ENCODE data around the gene DOCK1.

The DOCK1 gene

GRCh38 chr10:127354992-127355391 is 449.8 kb downstream of the DOCK1 start:
- DNase-seq (ENCODE audit: low spot score) = no peak

GRCh38 chr10:127356360-127356759 is 451.1 kb downstream of the DOCK1 start:
- DNase-seq (ENCODE audit: low spot score) = no peak

- no peak for DNase-seq (ENCODE audit: low spot score)
Measured at GRCh38 chr10:127357265-127357664, 452.0 kb downstream of the DOCK1 start.

- DNase-seq (ENCODE audit: low spot score) = no peak
Measured at GRCh38 chr10:127358337-127358736, 453.1 kb downstream of the DOCK1 start.

- DNase-seq (ENCODE audit: low spot score) = no peak
Measured at GRCh38 chr10:127364034-127364433, 458.8 kb downstream of the DOCK1 start.

- DNase-seq (ENCODE audit: low spot score) = no peak
Measured at GRCh38 chr10:127368101-127368500, 462.9 kb downstream of the DOCK1 start.

- no peak for DNase-seq (ENCODE audit: low spot score)
Measured at GRCh38 chr10:127368929-127369328, 463.7 kb downstream of the DOCK1 start.

GRCh38 chr10:127370601-127371000 is 465.4 kb downstream of the DOCK1 start:
- no peak for DNase-seq (ENCODE audit: low spot score)

GRCh38 chr10:127372361-127372760 is 467.1 kb downstream of the DOCK1 start:
- no peak for DNase-seq (ENCODE audit: low spot score)

GRCh38 chr10:127374074-127374680 is 468.9 kb downstream of the DOCK1 start:
- DNase-seq (ENCODE audit: low spot score) = no peak

- no peak for DNase-seq (ENCODE audit: low spot score)
Measured at GRCh38 chr10:127374901-127375300, 469.7 kb downstream of the DOCK1 start.

- no peak for DNase-seq (ENCODE audit: low spot score)
Measured at GRCh38 chr10:127375461-127375860, 470.2 kb downstream of the DOCK1 start.

- no peak for DNase-seq (ENCODE audit: low spot score)
Measured at GRCh38 chr10:127376071-127376470, 470.8 kb downstream of the DOCK1 start.

- DNase-seq (ENCODE audit: low spot score) = no peak
Measured at GRCh38 chr10:127378628-127379027, 473.4 kb downstream of the DOCK1 start.

- no peak for DNase-seq (ENCODE audit: low spot score)
Measured at GRCh38 chr10:127384532-127384931, 479.3 kb downstream of the DOCK1 start.

- DNase-seq (ENCODE audit: low spot score) = no peak
Measured at GRCh38 chr10:127385066-127385465, 479.8 kb downstream of the DOCK1 start.

- no peak for DNase-seq (ENCODE audit: low spot score)
Measured at GRCh38 chr10:127386606-127387327, 481.5 kb downstream of the DOCK1 start.

- DNase-seq (ENCODE audit: low spot score) = no peak
Measured at GRCh38 chr10:127391875-127392274, 486.6 kb downstream of the DOCK1 start.

GRCh38 chr10:127392351-127393235 is 487.4 kb downstream of the DOCK1 start:
- no peak for DNase-seq (ENCODE audit: low spot score)

- DNase-seq (ENCODE audit: low spot score) = no peak
Measured at GRCh38 chr10:127398140-127398970, 493.1 kb downstream of the DOCK1 start.

- no peak for DNase-seq (ENCODE audit: low spot score)
Measured at GRCh38 chr10:127398971-127399365, 493.7 kb downstream of the DOCK1 start.

- no peak for DNase-seq (ENCODE audit: low spot score)
Measured at GRCh38 chr10:127399668-127400067, 494.4 kb downstream of the DOCK1 start.

Measured in hematopoietic multipotent progenitor cell treated with erythropoietin and hydrocortisone succinate and interleukin-3 and kit ligand, for 15 days (in vitro differentiated cells).